Panc1 (cell line): ENCODE results near the gene LRIT1. TPM values are rescaled to one million over a fixed set of nuclear protein-coding genes. Genes with fewer than 3 reads are reported as not detected.

ENCODE experiments used
- ATAC-seq: fragments of 200-7000 bp; cut with Tn5 transposase; 2 replicates; pipeline ENCODE4 v1.9.1; 2020; ENCODE audit warnings: mild to moderate bottlenecking, moderate library complexity
- BruUV-seq: library from RNA; stranded (reverse); fragments of 400-500 nt; replicated peaks from 2 replicates; lab custom pipeline; 2021; lab: Mats Ljungman, UMichigan
- CTCF ChIA-PET: fragments of 300-600 bp; sonication (Branson Sonifier 250); formaldehyde crosslinking; loops from one replicate; lab custom pipeline; 2022; ENCODE audit warnings: antibody characterized with exemption; lab: Charles Lee
- POLR2A ChIA-PET: fragments of 300-600 bp; sonication (Branson Sonifier 250); formaldehyde crosslinking; loops from one replicate; lab custom pipeline; 2022; ENCODE audit warnings: antibody characterized with exemption; lab: Charles Lee
- DNase-seq: peaks from one replicate; pipeline ENCODE4 v3.0.0-alpha.2; 2010; ENCODE audit warnings: low read depth, low spot score
- H3K27ac ChIP-seq: 2 replicates; pipeline ENCODE4 v1.5.1; 2011; ENCODE audit warnings: mild to moderate bottlenecking, low read length, inconsistent platforms
- H3K27me3 ChIP-seq: fragments of 200-500 bp; sonication (Bioruptor generic); 2 replicates; pipeline ENCODE4 v1.6.0; 2014; ENCODE audit warnings: low read length, inconsistent platforms; ENCODE audit not compliant: control insufficient read depth, insufficient read depth
- H3K36me3 ChIP-seq: fragments of 200-500 bp; sonication (Bioruptor generic); 2 replicates; pipeline ENCODE4 v1.5.1; 2014; ENCODE audit warnings: inconsistent platforms, mild to moderate bottlenecking, low read length, moderate library complexity; ENCODE audit not compliant: control insufficient read depth, insufficient read depth
- H3K4me1 ChIP-seq: 2 replicates; pipeline ENCODE4 v1.5.1; 2011; ENCODE audit warnings: inconsistent platforms, mild to moderate bottlenecking, low read length, moderate library complexity; ENCODE audit not compliant: control insufficient read depth, insufficient read depth
- H3K4me3 ChIP-seq, 2 experiments: 2 replicates each; pipeline ENCODE4 v1.5.1; 2011 to 2012; ENCODE audit warnings: low read depth in 2 of 2, low read length in 2 of 2, mild to moderate bottlenecking in 2 of 2, inconsistent platforms in 1 of 2, moderate library complexity in 1 of 2
- H3K9me3 ChIP-seq: fragments of 200-500 bp; sonication (Bioruptor generic); 2 replicates; pipeline ENCODE4 v1.5.1; 2014; ENCODE audit warnings: low read depth, mild to moderate bottlenecking, inconsistent platforms, low read length, moderate library complexity; ENCODE audit not compliant: control insufficient read depth, insufficient read depth
- POLR2AphosphoS5 ChIP-seq: IDR thresholded peaks from 2 replicates; pipeline ENCODE4 v1.6.1; 2012; ENCODE audit warnings: mild to moderate bottlenecking, low read depth, low read length, moderate library complexity
- SIN3A ChIP-seq: IDR thresholded peaks from 2 replicates; pipeline ENCODE4 v1.6.1; 2012; ENCODE audit warnings: low read depth, mild to moderate bottlenecking, low read length, moderate library complexity, borderline replicate concordance; ENCODE audit not compliant: insufficient read depth
- TCF7L2 ChIP-seq: IDR thresholded peaks from 2 replicates; pipeline ENCODE4 v1.6.1; 2011; ENCODE audit warnings: mild to moderate bottlenecking, low read depth, low read length, inconsistent platforms
- in situ Hi-C: cut with HindIII; loops from 2 replicates; pipeline ENCODE4 v1.10.0; 2016; ENCODE audit warnings: low sequenced_read_pairs, low pct_unique_long_range_greater_than_20kb
- intact Hi-C: fragments of 100-400 bp; cut with micrococcal nuclease; formaldehyde crosslinking; loops from one replicate; pipeline ENCODE4 v1.10.0; 2022; ENCODE audit not compliant: unreplicated experiment
- total RNA-seq: library from RNA; stranded (reverse); gene quantifications from one replicate; pipeline ENCODE4 v1.2.1, GENCODE V29; 2021; ENCODE audit not compliant: unreplicated experiment
- TF ChIP-seq, protein P1 (sequence below): fragments of 450-650 bp; IDR thresholded peaks from 2 replicates; pipeline ENCODE4 v1.5.1; 2017; ENCODE audit warnings: mild to moderate bottlenecking
- TF ChIP-seq, protein P2 (sequence below), 2 experiments: IDR thresholded peaks; 2 replicates each; pipeline ENCODE4 v1.6.1; 2011 to 2012; ENCODE audit warnings: low read depth in 2 of 2, control low read depth in 1 of 2, low read length in 1 of 2, mild to moderate bottlenecking in 1 of 2, moderate library complexity in 1 of 2; ENCODE audit not compliant: insufficient read depth in 1 of 2

The LRIT1 gene
- total RNA-seq, 1 experiment from 2014 or later = not detected

DNA sequence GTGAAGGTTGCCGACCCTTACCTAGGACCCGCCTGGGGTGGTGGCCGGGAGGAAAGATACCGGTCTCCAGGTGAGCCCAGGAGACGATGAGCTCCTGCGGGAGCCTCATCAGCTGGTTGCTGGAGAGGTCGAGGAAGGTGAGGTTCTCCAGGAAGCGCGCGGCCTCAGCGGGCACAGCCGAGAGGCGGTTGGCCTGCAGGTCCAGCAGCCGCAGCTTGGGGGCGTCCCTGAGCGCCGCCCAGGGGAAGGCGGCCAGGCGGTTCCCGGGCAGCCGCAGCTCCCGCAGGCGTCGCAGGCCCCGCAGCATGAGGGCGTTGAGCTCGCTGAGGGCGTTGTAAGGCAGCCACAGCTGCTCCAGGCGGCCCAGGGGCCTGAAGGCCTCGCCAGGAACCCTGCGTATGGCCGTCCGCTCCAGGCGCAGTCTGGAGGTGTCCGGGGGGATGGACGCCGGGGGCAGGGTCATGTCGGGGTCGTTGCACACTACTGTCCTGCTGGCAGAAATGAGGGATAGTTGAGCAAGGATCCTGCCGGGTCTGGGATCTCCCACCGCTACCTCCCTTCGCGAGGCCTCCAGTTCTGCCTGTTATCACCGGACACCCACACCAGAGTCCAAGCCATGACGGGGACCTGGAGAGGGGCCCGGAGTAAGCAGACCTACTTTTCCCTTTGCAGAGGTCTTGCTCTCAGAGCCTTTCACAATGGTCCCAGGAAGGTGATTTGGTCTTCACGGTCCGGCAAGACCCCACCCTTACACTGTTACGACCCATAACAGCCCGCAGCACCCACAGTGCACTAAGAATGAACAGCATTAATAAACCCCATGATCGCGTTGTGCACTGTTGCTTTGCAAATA lies 3.9 kb downstream of the LRIT1 start:
- no TSS peak for BruUV-seq
- ChIA-PET POLR2A (no interaction called here), CTCF (interaction anchor here (0.6 to 1.1 kb wide), 2 partner anchors 12 to 32 kb away, joined by 3 to 8 read pairs; no protein-coding TSS in a partner anchor)
- in situ Hi-C loops = no loop called here
- no peaks in the 10 kb centered on the region for H3K9me3 ChIP-seq
- TF ChIP-seq SIN3A = no peak
- TF ChIP-seq, protein P1, sequence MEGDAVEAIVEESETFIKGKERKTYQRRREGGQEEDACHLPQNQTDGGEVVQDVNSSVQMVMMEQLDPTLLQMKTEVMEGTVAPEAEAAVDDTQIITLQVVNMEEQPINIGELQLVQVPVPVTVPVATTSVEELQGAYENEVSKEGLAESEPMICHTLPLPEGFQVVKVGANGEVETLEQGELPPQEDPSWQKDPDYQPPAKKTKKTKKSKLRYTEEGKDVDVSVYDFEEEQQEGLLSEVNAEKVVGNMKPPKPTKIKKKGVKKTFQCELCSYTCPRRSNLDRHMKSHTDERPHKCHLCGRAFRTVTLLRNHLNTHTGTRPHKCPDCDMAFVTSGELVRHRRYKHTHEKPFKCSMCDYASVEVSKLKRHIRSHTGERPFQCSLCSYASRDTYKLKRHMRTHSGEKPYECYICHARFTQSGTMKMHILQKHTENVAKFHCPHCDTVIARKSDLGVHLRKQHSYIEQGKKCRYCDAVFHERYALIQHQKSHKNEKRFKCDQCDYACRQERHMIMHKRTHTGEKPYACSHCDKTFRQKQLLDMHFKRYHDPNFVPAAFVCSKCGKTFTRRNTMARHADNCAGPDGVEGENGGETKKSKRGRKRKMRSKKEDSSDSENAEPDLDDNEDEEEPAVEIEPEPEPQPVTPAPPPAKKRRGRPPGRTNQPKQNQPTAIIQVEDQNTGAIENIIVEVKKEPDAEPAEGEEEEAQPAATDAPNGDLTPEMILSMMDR = peak; percentile 53; the same call in 1 of the 2 replicates
- H3K4me1 ChIP-seq = no peaks in the 10 kb centered on the region
- no peak overlapping the region for H3K27ac ChIP-seq
- peaks cover 9% of the 10 kb centered on the region; the same call in 1 of the 2 replicates for H3K27me3 ChIP-seq
- DNase-seq (no peak), ATAC-seq (no peak)
- H3K4me3 ChIP-seq = no peak overlapping the region
- H3K36me3 ChIP-seq = no peaks in the 10 kb centered on the region
- intact Hi-C loops = no loop called here

DNA sequence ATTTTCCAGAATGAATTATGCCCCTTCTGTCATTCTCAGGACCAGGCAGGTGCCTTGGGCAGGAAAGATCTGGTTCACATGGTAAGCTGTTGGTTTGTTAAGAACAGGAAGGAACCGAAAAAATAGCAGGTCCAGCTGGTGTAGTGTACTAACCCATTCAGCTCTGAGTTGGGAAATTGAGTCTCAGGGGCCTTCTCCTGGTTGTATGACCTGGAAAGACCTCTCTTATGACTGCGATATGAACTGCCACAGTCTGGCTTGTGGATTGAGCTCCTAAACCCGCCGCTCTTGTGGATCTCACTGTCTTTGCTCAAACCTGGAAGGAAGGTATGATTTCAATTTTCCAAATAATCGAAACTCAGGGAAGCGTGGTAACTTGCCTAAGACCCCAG lies 4.5 kb downstream of the LRIT1 start:
- peaks cover 9% of the 10 kb centered on the region; the same call in 1 of the 2 replicates for H3K27me3 ChIP-seq
- intact Hi-C loops (no loop called here), in situ Hi-C loops (no loop called here)
- TF ChIP-seq TCF7L2 (no peak), SIN3A (no peak), POLR2AphosphoS5 (no peak)
- TF ChIP-seq, protein P1 = no peak
- TF ChIP-seq, protein P2, sequence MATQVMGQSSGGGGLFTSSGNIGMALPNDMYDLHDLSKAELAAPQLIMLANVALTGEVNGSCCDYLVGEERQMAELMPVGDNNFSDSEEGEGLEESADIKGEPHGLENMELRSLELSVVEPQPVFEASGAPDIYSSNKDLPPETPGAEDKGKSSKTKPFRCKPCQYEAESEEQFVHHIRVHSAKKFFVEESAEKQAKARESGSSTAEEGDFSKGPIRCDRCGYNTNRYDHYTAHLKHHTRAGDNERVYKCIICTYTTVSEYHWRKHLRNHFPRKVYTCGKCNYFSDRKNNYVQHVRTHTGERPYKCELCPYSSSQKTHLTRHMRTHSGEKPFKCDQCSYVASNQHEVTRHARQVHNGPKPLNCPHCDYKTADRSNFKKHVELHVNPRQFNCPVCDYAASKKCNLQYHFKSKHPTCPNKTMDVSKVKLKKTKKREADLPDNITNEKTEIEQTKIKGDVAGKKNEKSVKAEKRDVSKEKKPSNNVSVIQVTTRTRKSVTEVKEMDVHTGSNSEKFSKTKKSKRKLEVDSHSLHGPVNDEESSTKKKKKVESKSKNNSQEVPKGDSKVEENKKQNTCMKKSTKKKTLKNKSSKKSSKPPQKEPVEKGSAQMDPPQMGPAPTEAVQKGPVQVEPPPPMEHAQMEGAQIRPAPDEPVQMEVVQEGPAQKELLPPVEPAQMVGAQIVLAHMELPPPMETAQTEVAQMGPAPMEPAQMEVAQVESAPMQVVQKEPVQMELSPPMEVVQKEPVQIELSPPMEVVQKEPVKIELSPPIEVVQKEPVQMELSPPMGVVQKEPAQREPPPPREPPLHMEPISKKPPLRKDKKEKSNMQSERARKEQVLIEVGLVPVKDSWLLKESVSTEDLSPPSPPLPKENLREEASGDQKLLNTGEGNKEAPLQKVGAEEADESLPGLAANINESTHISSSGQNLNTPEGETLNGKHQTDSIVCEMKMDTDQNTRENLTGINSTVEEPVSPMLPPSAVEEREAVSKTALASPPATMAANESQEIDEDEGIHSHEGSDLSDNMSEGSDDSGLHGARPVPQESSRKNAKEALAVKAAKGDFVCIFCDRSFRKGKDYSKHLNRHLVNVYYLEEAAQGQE (IDR thresholded peaks at IDR 0.05; ENCODE audit: insufficient read depth in 1 of 2, low read depth in 2 of 2, low read length in 1 of 2) = no peak
- no peaks in the 10 kb centered on the region for H3K36me3 ChIP-seq
- POLR2A ChIA-PET = no interaction called here
- no peak overlapping the region for H3K27ac ChIP-seq
- H3K4me1 ChIP-seq = no peaks in the 10 kb centered on the region
- CTCF ChIA-PET = interaction anchor here (0.6 to 1.1 kb wide), 2 partner anchors 13 to 32 kb away, joined by 3 to 8 read pairs; no protein-coding TSS in a partner anchor
- H3K4me3 ChIP-seq = no peak overlapping the region
- DNase-seq (no peak), ATAC-seq (no peak)
- no peaks in the 10 kb centered on the region for H3K9me3 ChIP-seq
- no TSS peak for BruUV-seq
